ENCODE measurements around the gene OSBP2. TPM values are rescaled to one million over a fixed set of nuclear protein-coding genes. Genes with fewer than 3 reads are reported as not detected.
A peak's percentile ranks its signal among the peaks of the same experiment; 100 is the strongest.

OSBP2 gene
- total RNA-seq, 2 donors from 2014 or later = 0.14 to 1.7 TPM

- H3K4me1 Mint-ChIP-seq (ENCODE audit: low read depth in 2 of 2) = no peaks in the 10 kb centered on the region
- ATAC-seq (no peak), DNase-seq (ENCODE audit: low spot score) (no peak)
- H3K27ac Mint-ChIP-seq = no peak overlapping the region
- no peaks in the 10 kb centered on the region for H3K36me3 Mint-ChIP-seq
- H3K4me3 Mint-ChIP-seq = no peak overlapping the region
- no peaks in the 10 kb centered on the region for H3K9me3 Mint-ChIP-seq
- peaks cover 23 to 29% of the 10 kb centered on the region in 2 donors for H3K27me3 Mint-ChIP-seq
Measured at GRCh38 chr22:30825711-30826505, 131.2 kb downstream of the OSBP2 start.

GRCh38 chr22:30826670-30827355 lies 132.1 kb downstream of the OSBP2 start:
- no peak overlapping the region for H3K4me3 Mint-ChIP-seq
- no peak overlapping the region for H3K27ac Mint-ChIP-seq
- no peaks in the 10 kb centered on the region for H3K36me3 Mint-ChIP-seq
- DNase-seq (ENCODE audit: low spot score) (no peak), ATAC-seq (peak in 1 of 2 donors; percentile 56)
- H3K4me1 Mint-ChIP-seq (ENCODE audit: low read depth in 2 of 2) = no peaks in the 10 kb centered on the region
- no peaks in the 10 kb centered on the region for H3K9me3 Mint-ChIP-seq
- peaks cover 18 to 23% of the 10 kb centered on the region in 2 donors for H3K27me3 Mint-ChIP-seq

- H3K36me3 Mint-ChIP-seq = no peaks in the 10 kb centered on the region
- H3K9me3 Mint-ChIP-seq = no peaks in the 10 kb centered on the region
- H3K4me1 Mint-ChIP-seq (ENCODE audit: low read depth in 2 of 2) = no peaks in the 10 kb centered on the region
- H3K27me3 Mint-ChIP-seq = peaks cover 26% of the 10 kb centered on the region in 2 donors
- H3K27ac Mint-ChIP-seq = no peak overlapping the region
- DNase-seq (ENCODE audit: low spot score) (no peak), ATAC-seq (no peak)
- no peak overlapping the region for H3K4me3 Mint-ChIP-seq
Measured at GRCh38 chr22:30827646-30828045, 133.0 kb downstream of the OSBP2 start.

GRCh38 chr22:30828187-30829155 lies 133.8 kb downstream of the OSBP2 start:
- no peaks in the 10 kb centered on the region for H3K36me3 Mint-ChIP-seq
- DNase-seq (ENCODE audit: low spot score) (no peak), ATAC-seq (no peak)
- H3K27me3 Mint-ChIP-seq = peaks cover 23 to 27% of the 10 kb centered on the region in 2 donors
- H3K27ac Mint-ChIP-seq = no peak overlapping the region
- no peaks in the 10 kb centered on the region for H3K9me3 Mint-ChIP-seq
- H3K4me3 Mint-ChIP-seq = no peak overlapping the region
- no peaks in the 10 kb centered on the region for H3K4me1 Mint-ChIP-seq (ENCODE audit: low read depth in 2 of 2)

GRCh38 chr22:30829901-30830550 lies 135.4 kb downstream of the OSBP2 start:
- no peak for DNase-seq (ENCODE audit: low spot score)
- H3K27me3 Mint-ChIP-seq = peaks cover 18 to 30% of the 10 kb centered on the region in 2 donors
- no peaks in the 10 kb centered on the region for H3K9me3 Mint-ChIP-seq
- ATAC-seq = no peak
- H3K4me3 Mint-ChIP-seq = no peak overlapping the region
- no peaks in the 10 kb centered on the region for H3K36me3 Mint-ChIP-seq
- H3K4me1 Mint-ChIP-seq (ENCODE audit: low read depth in 2 of 2) = no peaks in the 10 kb centered on the region
- H3K27ac Mint-ChIP-seq = no peak overlapping the region

- ATAC-seq (no peak), DNase-seq (ENCODE audit: low spot score) (no peak)
- Mint-ChIP-seq H3K27ac (no peak overlapping the region), H3K36me3 (no peaks in the 10 kb centered on the region), H3K27me3 (peaks cover 16 to 33% of the 10 kb centered on the region in 2 donors), H3K4me3 (no peak overlapping the region), H3K4me1 (ENCODE audit: low read depth in 2 of 2) (no peaks in the 10 kb centered on the region), H3K9me3 (no peaks in the 10 kb centered on the region)
Measured at GRCh38 chr22:30830907-30831306, 136.2 kb downstream of the OSBP2 start.

- ATAC-seq (no peak), DNase-seq (ENCODE audit: low spot score) (no peak)
- peaks cover 20 to 39% of the 10 kb centered on the region in 2 donors for H3K27me3 Mint-ChIP-seq
- H3K9me3 Mint-ChIP-seq = no peaks in the 10 kb centered on the region
- H3K4me1 Mint-ChIP-seq (ENCODE audit: low read depth in 2 of 2) = no peaks in the 10 kb centered on the region
- no peaks in the 10 kb centered on the region for H3K36me3 Mint-ChIP-seq
- H3K27ac Mint-ChIP-seq = no peak overlapping the region
- H3K4me3 Mint-ChIP-seq = no peak overlapping the region
Measured at GRCh38 chr22:30832407-30832987, 137.8 kb downstream of the OSBP2 start.

- peaks cover 22 to 45% of the 10 kb centered on the region in 2 donors for H3K27me3 Mint-ChIP-seq
- H3K9me3 Mint-ChIP-seq = no peaks in the 10 kb centered on the region
- no peaks in the 10 kb centered on the region for H3K36me3 Mint-ChIP-seq
- ATAC-seq = no peak
- no peak overlapping the region for H3K4me3 Mint-ChIP-seq
- no peaks in the 10 kb centered on the region for H3K4me1 Mint-ChIP-seq (ENCODE audit: low read depth in 2 of 2)
- H3K27ac Mint-ChIP-seq = no peak overlapping the region
- DNase-seq (ENCODE audit: low spot score) = no peak
Measured at GRCh38 chr22:30833322-30833721, 138.6 kb downstream of the OSBP2 start.

- DNase-seq (ENCODE audit: low spot score) (no peak), ATAC-seq (no peak)
- no peaks in the 10 kb centered on the region for H3K9me3 Mint-ChIP-seq
- H3K36me3 Mint-ChIP-seq = no peaks in the 10 kb centered on the region
- peaks cover 19 to 35% of the 10 kb centered on the region in 2 donors for H3K27me3 Mint-ChIP-seq
- no peaks in the 10 kb centered on the region for H3K4me1 Mint-ChIP-seq (ENCODE audit: low read depth in 2 of 2)
- no peak overlapping the region for H3K27ac Mint-ChIP-seq
- H3K4me3 Mint-ChIP-seq = no peak overlapping the region
Measured at GRCh38 chr22:30837531-30837930, 142.9 kb downstream of the OSBP2 start.

- Mint-ChIP-seq H3K27ac (no peak overlapping the region), H3K4me1 (ENCODE audit: low read depth in 2 of 2) (no peaks in the 10 kb centered on the region), H3K27me3 (peaks cover 19 to 31% of the 10 kb centered on the region in 2 donors), H3K4me3 (no peak overlapping the region), H3K9me3 (no peaks in the 10 kb centered on the region), H3K36me3 (no peaks in the 10 kb centered on the region)
- DNase-seq (ENCODE audit: low spot score) (no peak), ATAC-seq (no peak)
Measured at GRCh38 chr22:30838111-30838510, 143.4 kb downstream of the OSBP2 start.

GRCh38 chr22:30841273-30841672 lies 146.6 kb downstream of the OSBP2 start:
- Mint-ChIP-seq H3K4me3 (no peak overlapping the region), H3K9me3 (no peaks in the 10 kb centered on the region), H3K4me1 (ENCODE audit: low read depth in 2 of 2) (no peaks in the 10 kb centered on the region), H3K36me3 (no peaks in the 10 kb centered on the region), H3K27ac (no peak overlapping the region), H3K27me3 (peaks cover 8 to 9% of the 10 kb centered on the region in 2 donors)
- no peak for DNase-seq (ENCODE audit: low spot score)
- no peak for ATAC-seq

GRCh38 chr22:30843245-30843644 lies 148.6 kb downstream of the OSBP2 start:
- Mint-ChIP-seq H3K27me3 (peaks cover 0 to 8% of the 10 kb centered on the region in 2 donors), H3K9me3 (no peaks in the 10 kb centered on the region), H3K27ac (no peak overlapping the region), H3K4me1 (ENCODE audit: low read depth in 2 of 2) (no peaks in the 10 kb centered on the region), H3K4me3 (no peak overlapping the region), H3K36me3 (no peaks in the 10 kb centered on the region)
- no peak for ATAC-seq
- DNase-seq (ENCODE audit: low spot score) = no peak

GRCh38 chr22:30847583-30847982 lies 152.9 kb downstream of the OSBP2 start:
- ATAC-seq = no peak
- Mint-ChIP-seq H3K36me3 (no peaks in the 10 kb centered on the region), H3K4me3 (no peak overlapping the region), H3K9me3 (no peaks in the 10 kb centered on the region), H3K27me3 (peaks cover 0 to 14% of the 10 kb centered on the region in 2 donors), H3K27ac (no peak overlapping the region), H3K4me1 (ENCODE audit: low read depth in 2 of 2) (no peaks in the 10 kb centered on the region)
- DNase-seq (ENCODE audit: low spot score) = no peak
